ENCODE measurements around the gene RRAGD.

Gene RRAGD

GRCh38 chr6:89410231-89410761 lies 1.8 kb downstream of the RRAGD start:
- no peak for DNase-seq
- peaks cover 79% of the 10 kb centered on the region for H3K27me3 Mint-ChIP-seq (ENCODE audit: low read depth, poor library complexity)

GRCh38 chr6:89409461-89410035 lies 2.5 kb downstream of the RRAGD start:
- no peak for TF ChIP-seq CTCF (IDR thresholded peaks at IDR 0.05)
- DNase-seq: no peak
- peak overlapping the region; percentile 86 for H3K4me3 Mint-ChIP-seq
- peaks cover 71% of the 10 kb centered on the region for H3K27me3 Mint-ChIP-seq (ENCODE audit: low read depth, poor library complexity)
- no peaks in the 10 kb centered on the region for H3K9me3 Mint-ChIP-seq
- H3K36me3 Mint-ChIP-seq (ENCODE audit: low read depth): no peaks in the 10 kb centered on the region
- peaks cover 22% of the 10 kb centered on the region for H3K4me1 Mint-ChIP-seq
- no peak overlapping the region for H3K27ac Mint-ChIP-seq

More at GRCh38 chr6:89410231-89410761, 1.8 kb downstream of the RRAGD start:
- Mint-ChIP-seq H3K9me3 (no peaks in the 10 kb centered on the region), H3K4me3 (peak overlapping the region; percentile 86), H3K36me3 (ENCODE audit: low read depth) (no peaks in the 10 kb centered on the region), H3K4me1 (peaks cover 21% of the 10 kb centered on the region), H3K27ac (no peak overlapping the region)
- TF ChIP-seq CTCF (IDR thresholded peaks at IDR 0.05): no peak

- peaks cover 50% of the 10 kb centered on the region for H3K27me3 Mint-ChIP-seq (ENCODE audit: low read depth, poor library complexity)
- no peak for TF ChIP-seq CTCF (IDR thresholded peaks at IDR 0.05)
- no peak overlapping the region for H3K27ac Mint-ChIP-seq
- no peaks in the 10 kb centered on the region for H3K9me3 Mint-ChIP-seq
- H3K4me1 Mint-ChIP-seq: peaks cover 26% of the 10 kb centered on the region
- no peak overlapping the region for H3K4me3 Mint-ChIP-seq
- no peaks in the 10 kb centered on the region for H3K36me3 Mint-ChIP-seq (ENCODE audit: low read depth)
- DNase-seq: no peak
Measured at GRCh38 chr6:89406141-89406540, 5.9 kb downstream of the RRAGD start.

- Mint-ChIP-seq H3K27ac (no peak overlapping the region), H3K4me1 (peaks cover 16% of the 10 kb centered on the region), H3K4me3 (no peak overlapping the region), H3K9me3 (no peaks in the 10 kb centered on the region), H3K27me3 (ENCODE audit: low read depth, poor library complexity) (peaks cover 34% of the 10 kb centered on the region), H3K36me3 (ENCODE audit: low read depth) (no peaks in the 10 kb centered on the region)
- no peak for TF ChIP-seq CTCF (IDR thresholded peaks at IDR 0.05)
- DNase-seq: no peak
Measured at GRCh38 chr6:89404512-89404911, 7.6 kb downstream of the RRAGD start.

GRCh38 chr6:89402776-89403175 lies 9.3 kb downstream of the RRAGD start:
- DNase-seq: no peak
- H3K4me1 Mint-ChIP-seq: peaks cover 13% of the 10 kb centered on the region
- no peak overlapping the region for H3K27ac Mint-ChIP-seq
- no peak overlapping the region for H3K4me3 Mint-ChIP-seq
- no peaks in the 10 kb centered on the region for H3K9me3 Mint-ChIP-seq
- no peak for TF ChIP-seq CTCF (IDR thresholded peaks at IDR 0.05)
- H3K27me3 Mint-ChIP-seq (ENCODE audit: low read depth, poor library complexity): peaks cover 17% of the 10 kb centered on the region
- H3K36me3 Mint-ChIP-seq (ENCODE audit: low read depth): no peaks in the 10 kb centered on the region

GRCh38 chr6:89400912-89401399 lies 11.1 kb downstream of the RRAGD start:
- DNase-seq: no peak
- H3K4me1 Mint-ChIP-seq: peaks cover 13% of the 10 kb centered on the region
- peaks cover 6% of the 10 kb centered on the region for H3K9me3 Mint-ChIP-seq
- no peaks in the 10 kb centered on the region for H3K36me3 Mint-ChIP-seq (ENCODE audit: low read depth)
- no peak overlapping the region for H3K4me3 Mint-ChIP-seq
- H3K27me3 Mint-ChIP-seq (ENCODE audit: low read depth, poor library complexity): no peaks in the 10 kb centered on the region
- TF ChIP-seq CTCF (IDR thresholded peaks at IDR 0.05): no peak
- no peak overlapping the region for H3K27ac Mint-ChIP-seq

Data from nephron progenitor cell (in vitro differentiated cells).